Body of pancreas (tissue), 4 donors: ENCODE data around the gene SORCS2.

ENCODE experiments used
- CTCF ChIP-seq, 7 experiments: fragments of 450-650 bp in 4 of 7; fragments of 200-600 bp in 3 of 7; sonication (generic) in 3 of 7; IDR thresholded peaks; one replicate each; pipeline ENCODE4 v1.5.1; 2016 to 2019; ENCODE audit warnings: antibody characterized with exemption in 7 of 7
- POLR2A ChIP-seq, 3 donors: fragments of 450-650 bp; IDR thresholded peaks; one replicate each; pipeline ENCODE4 v1.6.1; 2016; ENCODE audit warnings: antibody characterized with exemption in 3 of 3, mild to moderate bottlenecking in 2 of 3

GRCh38 chr4:7540206-7540605 lies 347.9 kb downstream of the SORCS2 start:
- TF ChIP-seq POLR2A (IDR thresholded peaks at IDR 0.05) (no peak), CTCF (IDR thresholded peaks at IDR 0.05) (no peak)
